HG03095 (cell line): Measurements from ENCODE around the gene INSIG1.

Experiments
- ATAC-seq: cut with Tn5 transposase; IDR thresholded peaks from one replicate; pipeline ENCODE4 v1.9.1; 2021; ENCODE audit warnings: moderate library complexity; ENCODE audit not compliant: unreplicated experiment

Gene INSIG1

DNA sequence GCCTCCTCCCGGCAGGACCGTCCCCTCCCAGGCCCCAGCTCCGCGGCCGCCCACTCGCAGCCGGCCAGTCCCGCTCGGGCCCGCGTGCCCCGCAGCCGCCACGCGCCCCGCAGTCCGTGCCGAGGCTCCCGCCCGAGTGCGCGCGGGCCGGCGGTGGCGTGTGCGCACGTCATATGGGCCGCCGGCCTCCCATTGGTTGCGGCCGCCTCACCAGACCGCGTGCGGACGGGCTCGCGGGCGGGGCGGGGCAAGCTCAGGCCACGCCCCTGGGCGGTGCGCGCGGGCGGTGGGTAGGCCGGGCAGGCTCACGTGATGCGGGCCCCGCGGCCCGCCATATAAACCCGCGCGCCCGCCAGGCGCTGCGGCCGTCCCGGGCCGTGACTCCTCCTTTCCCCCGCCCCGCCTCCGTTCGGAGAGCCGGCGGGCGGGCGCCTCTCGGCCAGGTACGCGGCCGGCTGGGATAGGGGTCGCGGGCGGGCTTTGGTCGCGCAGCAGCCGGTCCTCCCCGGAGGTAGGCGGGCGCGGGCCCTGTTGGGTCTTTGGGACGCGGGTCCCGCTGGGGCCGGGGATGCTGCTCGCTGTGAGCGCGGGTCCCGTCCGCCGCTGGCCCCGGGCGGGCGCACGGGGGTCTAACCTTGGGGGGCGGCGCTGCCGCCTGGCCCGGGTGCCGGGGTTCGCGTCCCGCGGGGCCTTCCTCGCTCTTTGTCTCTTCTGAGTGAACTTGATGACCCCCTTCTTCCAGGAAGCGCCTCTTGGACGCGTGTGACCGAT is at the start of gene INSIG1:
TSS of gene INSIG1 (plus strand) at position 362 of the 771 bp plus-strand sequence. CDS start at position 770, 408 bp downstream.
- peak; percentile 59 for ATAC-seq

DNA sequence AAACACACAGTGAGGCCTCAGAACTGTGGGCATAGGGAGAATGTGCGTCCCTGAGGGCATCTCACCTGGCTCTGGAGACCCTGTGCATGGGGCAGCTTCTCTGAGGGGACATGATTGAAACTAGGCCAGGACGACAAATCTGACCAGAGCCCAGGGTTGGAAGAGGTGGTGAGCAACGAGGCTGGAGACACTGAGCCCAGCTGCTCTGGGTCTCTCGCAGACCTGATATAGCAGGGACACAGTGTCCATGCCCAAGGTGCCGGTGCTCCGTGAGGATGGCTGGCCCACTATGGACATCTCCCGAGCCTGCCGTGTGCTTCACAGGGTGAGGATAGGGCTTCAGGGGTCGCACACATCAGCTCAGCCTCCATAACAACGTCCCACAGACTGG is 49.3 kb upstream of the INSIG1 start:
- ATAC-seq = no peak

DNA sequence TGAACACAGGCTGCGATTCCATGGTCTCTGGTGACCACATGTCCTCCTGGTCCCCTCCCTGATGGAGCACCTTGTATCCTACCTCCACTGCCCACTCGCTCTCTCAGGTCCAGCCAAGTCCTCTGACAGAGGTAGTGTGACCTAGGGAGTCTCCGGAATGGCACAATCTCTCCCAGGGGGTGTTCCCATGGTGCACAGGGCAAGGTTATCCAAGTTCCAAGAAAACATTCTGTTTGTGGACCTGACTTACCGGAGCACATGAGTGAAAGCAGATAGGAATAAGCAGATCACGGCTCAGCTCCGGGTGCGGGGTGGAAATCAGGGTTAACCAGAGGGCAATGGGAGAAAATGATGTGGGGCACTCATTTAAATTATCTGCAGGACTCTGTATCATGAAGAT is 45.8 kb upstream of the INSIG1 start:
- ATAC-seq = no peak

DNA sequence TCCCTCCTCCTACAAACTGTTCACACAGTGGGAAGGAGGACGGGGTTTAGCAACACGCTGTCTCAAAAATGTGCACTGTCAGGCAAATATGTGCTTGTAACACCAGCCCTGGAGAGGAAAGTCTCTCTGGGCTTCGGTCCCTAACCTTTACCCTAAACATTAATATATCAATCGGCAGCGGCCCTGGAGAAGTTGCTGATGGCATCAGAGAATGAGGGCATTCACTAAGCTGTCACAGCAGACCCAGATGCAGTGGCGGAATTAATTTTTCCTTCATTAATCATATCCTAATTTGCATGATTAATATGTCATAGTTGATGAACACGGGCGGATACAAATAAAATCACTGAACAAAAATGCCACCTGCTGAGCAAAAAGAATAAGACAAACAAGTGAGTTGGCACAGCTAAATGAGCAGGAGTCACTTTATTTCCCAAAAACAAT is 45.2 kb upstream of the INSIG1 start:
- ATAC-seq = no peak

DNA sequence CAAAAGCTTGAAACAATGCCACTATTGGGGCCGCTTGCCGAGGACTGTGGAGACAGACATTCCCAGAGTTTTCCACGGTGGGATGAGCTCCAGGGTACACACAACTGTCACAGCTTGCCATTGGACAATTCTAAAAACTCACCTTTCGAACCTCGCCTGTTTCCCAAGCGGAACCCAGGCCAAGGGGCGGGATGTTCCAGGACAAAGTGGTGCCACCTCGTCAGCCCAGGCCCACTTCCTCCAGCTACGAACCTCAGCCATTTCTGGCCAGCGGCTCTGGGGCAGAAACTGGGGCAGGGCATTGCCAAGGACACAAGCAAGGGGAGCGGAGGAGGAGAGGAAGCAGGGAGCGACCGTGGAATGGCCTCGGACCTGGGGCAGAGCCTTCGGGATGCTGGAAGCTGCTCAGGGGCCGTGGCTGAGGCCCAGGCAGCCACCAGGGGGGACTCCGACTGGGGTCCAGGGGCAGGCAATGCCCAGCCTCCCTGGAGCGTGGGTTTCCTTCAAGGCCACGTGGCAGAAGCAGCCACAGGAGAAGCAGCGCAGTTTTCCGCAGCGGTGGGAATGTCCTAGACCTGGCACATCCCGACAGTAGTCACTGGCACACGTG is 44.7 kb upstream of the INSIG1 start:
- ATAC-seq = no peak

GRCh38 chr7:155254018-155254417 is 43.7 kb upstream of the INSIG1 start:
- ATAC-seq = no peak

DNA sequence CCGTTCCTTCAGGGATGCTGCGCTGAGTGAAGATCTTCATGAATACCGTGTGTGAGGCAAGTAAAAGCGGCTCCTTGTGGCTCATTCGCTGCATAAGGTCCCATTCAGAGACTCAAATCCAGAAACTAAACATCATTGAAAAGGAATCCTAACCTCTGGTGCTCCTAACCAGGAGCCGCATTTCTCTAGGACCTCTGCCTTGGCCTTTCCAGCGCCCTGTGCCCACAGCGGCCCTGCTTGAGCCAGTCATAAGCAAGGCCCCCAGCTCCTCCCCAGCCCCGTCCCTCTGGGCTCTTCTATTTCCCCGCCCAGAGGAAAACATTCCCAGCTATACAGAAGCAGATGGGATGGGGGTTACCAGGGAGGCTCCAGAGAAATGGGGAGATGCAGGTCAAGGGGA is 42.6 kb upstream of the INSIG1 start:
- ATAC-seq = no peak

GRCh38 chr7:155255621-155256020 is 42.1 kb upstream of the INSIG1 start:
- ATAC-seq = no peak

- ATAC-seq = no peak
Measured at GRCh38 chr7:155256081-155256760, 41.5 kb upstream of the INSIG1 start.

- no peak for ATAC-seq
Measured at GRCh38 chr7:155256761-155257481, 40.8 kb upstream of the INSIG1 start.

DNA sequence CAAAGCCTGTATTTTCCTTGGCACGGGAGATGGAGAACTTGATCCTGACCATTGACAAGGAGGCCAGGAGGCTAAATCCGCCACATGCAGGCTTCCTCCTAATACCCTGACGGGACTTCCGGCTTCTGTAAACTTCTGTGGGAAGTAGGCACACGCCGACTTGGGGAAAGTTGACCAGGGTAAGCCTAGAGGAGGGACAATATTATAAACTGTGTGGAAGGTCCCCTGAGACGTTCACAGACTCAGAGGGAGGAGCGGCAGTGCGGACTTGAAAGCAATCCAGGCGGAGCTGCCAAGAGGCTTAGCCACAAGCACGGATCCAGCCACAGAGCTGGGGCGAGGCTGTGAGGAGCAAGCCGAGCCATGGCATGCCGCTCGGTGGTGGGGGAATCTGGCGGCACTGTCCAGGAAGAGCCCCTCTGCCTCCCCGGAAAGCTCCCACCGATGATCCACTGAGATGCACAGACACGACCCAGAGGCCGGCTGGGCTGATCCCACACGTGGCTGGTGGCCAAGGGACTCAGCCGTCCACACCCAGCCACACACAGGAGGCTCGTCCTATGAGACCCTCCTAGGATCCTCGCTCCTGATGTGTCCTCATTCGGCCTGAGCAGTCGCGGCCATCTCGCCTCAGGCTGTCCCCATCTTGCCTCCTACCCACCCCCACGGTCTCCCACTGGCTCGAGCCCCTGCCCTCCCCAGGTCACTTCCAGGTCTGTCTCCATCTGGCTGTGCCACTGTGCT is 40.0 kb upstream of the INSIG1 start:
- no peak for ATAC-seq

- no peak for ATAC-seq
Measured at GRCh38 chr7:155258226-155258560, 39.5 kb upstream of the INSIG1 start.

- ATAC-seq = no peak
Measured at GRCh38 chr7:155259866-155260497, 37.7 kb upstream of the INSIG1 start.

GRCh38 chr7:155260498-155260872 is 37.2 kb upstream of the INSIG1 start:
- no peak for ATAC-seq

DNA sequence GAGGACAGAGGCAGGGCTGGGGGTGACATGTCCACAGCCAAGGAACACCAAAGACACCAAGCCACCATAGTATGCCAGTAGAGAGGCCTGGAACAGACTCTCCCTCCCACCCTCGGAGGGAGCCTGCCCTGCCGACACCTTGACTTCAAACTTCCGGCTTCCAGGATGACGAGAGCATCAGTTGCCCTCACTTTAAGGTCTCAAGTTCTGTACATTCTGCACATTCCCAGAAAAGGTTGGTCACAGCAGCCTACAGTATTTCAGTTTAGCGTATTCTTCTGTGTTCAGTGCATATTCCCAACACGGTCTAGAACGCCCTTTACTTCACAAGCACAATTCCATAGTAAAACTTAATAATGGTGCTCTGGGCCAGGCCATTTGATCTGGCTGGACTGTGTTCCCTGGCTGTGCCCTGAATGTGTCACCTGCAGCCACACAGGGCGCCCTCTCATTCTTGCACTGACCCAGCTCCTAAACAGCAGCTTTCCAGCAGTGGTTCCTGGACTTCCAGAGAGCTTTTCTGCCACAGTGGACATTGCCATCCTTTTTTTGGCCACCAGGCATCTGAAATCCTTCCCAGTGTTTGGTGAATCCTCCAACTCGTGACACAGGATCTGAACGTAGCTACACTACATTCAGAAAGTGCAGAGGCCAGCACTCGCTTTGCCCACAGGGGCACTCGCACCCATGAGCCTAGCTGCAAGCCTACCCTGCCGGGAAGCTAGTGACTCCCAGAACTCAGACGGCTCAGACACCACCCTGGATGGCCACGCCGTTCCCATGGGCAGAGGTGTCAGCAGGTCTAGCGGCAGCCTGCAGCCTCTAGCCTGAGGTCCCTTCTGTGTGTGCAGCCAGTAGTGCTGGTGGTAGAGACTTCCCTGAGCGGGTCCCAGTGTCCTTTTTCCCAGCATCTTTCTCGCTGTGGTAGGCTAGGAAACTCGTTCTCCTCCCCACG is 36.4 kb upstream of the INSIG1 start:
- no peak for ATAC-seq

DNA sequence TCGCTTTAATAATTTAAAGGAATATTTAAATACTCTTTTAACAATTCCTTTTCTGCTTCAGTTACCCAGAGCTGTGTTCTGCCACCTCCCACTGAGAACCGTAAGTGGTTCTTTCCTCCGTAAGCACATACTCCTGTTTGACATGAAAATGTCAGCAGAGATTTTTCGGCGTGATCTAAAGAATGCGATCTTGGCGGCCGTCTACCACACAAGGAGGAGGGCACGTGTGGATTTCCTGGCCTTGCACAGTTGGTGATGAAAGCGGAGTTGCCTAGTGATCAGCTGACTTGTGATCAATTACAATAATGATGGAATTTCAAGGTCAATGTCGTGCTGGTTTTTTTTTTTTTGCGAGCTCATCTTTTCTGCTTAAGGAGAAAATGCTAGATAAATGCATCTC is 35.6 kb upstream of the INSIG1 start:
- no peak for ATAC-seq

DNA sequence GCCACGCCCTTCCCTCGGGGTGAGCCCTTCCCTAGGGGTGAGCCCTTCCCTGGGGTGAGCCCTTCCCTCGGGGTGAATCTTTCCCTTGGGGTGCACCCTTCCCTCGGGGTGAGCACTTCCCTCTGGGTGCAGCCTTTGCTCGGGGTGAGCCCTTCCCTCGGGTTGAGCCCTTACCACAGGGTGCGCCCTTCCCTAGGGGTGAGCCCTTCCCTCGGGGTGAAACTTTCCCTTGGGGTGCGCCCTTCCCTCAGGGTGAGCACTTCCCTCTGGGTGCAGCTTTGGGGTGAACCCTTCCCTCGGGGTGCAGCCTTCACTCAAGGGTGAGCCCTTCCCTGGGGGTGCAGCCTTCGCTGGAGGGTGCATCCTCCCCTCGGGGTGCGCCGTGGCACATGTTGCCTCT is 34.6 kb upstream of the INSIG1 start:
- no peak for ATAC-seq

GRCh38 chr7:155263581-155264143 is 34.0 kb upstream of the INSIG1 start:
- no peak for ATAC-seq

GRCh38 chr7:155265144-155265543 is 32.5 kb upstream of the INSIG1 start:
- ATAC-seq = no peak
